K562 (cell line): ENCODE data around the gene CDR2L. TPM values are rescaled to one million over a fixed set of nuclear protein-coding genes. Genes with fewer than 3 reads are reported as not detected.

ENCODE experiments used
- ATAC-seq: fragments of 200-7000 bp; cut with Tn5 transposase; 3 replicates; pipeline ENCODE4 v1.9.1; 2020; ENCODE audit warnings: moderate library complexity
- BruUV-seq: library from RNA; stranded (reverse); fragments of 400-500 nt; replicated peaks from 2 replicates; lab custom pipeline; 2021; lab: Mats Ljungman, UMichigan
- CTCF ChIA-PET: fragments of 300-600 bp; formaldehyde crosslinking; extraction: SDS; loops from one replicate; lab custom pipeline; 2021; ENCODE audit warnings: low intra/inter-chr PET ratio; lab: Yijun Ruan, JAX
- POLR2A ChIA-PET: fragments of 300-600, 350-650 bp; sonication (Branson Sonifier 250); formaldehyde crosslinking; extraction: SDS; loops from one replicate; lab custom pipeline; 2021; ENCODE audit warnings: antibody characterized with exemption, inconsistent platforms; lab: Yijun Ruan, JAX
- DNase-seq, 4 experiments: peaks; one replicate each; pipeline versions ENCODE4 v3.0.0 to v3.0.0-alpha.2; 2011 to 2018; ENCODE audit warnings: low spot score in 3 of 4, mixed read lengths in 3 of 4; ENCODE audit errors: extremely low read depth in 1 of 4
- FAIRE-seq: peaks from 2 replicates; lab custom pipeline; 2011; peaks lifted over from hg19 to GRCh38; lab: Jason Lieb, UNC
- H2AFZ ChIP-seq: 2 replicates; pipeline ENCODE4 v1.6.0; 2011; ENCODE audit warnings: low read depth, low read length, control low read depth, inconsistent platforms
- H3K27ac ChIP-seq: fragments of 200-600 bp; 3 replicates; pipeline ENCODE4 v1.8.0; 2011; ENCODE audit warnings: low read depth, mild to moderate bottlenecking, control low read depth, inconsistent platforms, low read length, moderate library complexity, mixed read lengths; ENCODE audit errors: extremely low read depth
- H3K27me3 ChIP-seq, 2 experiments: fragments of 300-600 bp in 1 of 2; 2 replicates in 1 of 2; 3 replicates in 1 of 2; pipeline versions ENCODE4 v1.6.0 to v1.8.0; 2011; ENCODE audit warnings: inconsistent platforms in 2 of 2, low read length in 2 of 2, mild to moderate bottlenecking in 1 of 2, mixed read lengths in 1 of 2, moderate library complexity in 1 of 2; ENCODE audit not compliant: control insufficient read depth in 2 of 2, insufficient read depth in 2 of 2
- H3K36me3 ChIP-seq: fragments of 300-600 bp; 3 replicates; pipeline ENCODE4 v1.8.0; 2011; ENCODE audit warnings: mild to moderate bottlenecking, low read length, inconsistent platforms; ENCODE audit not compliant: control insufficient read depth, insufficient read depth
- H3K4me1 ChIP-seq, 2 experiments: fragments of 200-600 bp in 1 of 2; replicated peaks in 1 of 2; 2 replicates in 1 of 2; 3 replicates in 1 of 2; pipeline versions ENCODE4 v1.5.1 to v1.8.0; 2011; ENCODE audit warnings: inconsistent platforms in 2 of 2, low read length in 2 of 2, mild to moderate bottlenecking in 1 of 2, mixed read lengths in 1 of 2, moderate library complexity in 1 of 2; ENCODE audit not compliant: control insufficient read depth in 2 of 2, insufficient read depth in 2 of 2
- H3K4me2 ChIP-seq: 2 replicates; pipeline ENCODE4 v1.6.1; 2011; ENCODE audit warnings: low read length, control low read depth, inconsistent platforms, mixed read lengths; ENCODE audit not compliant: insufficient read depth
- H3K4me3 ChIP-seq: fragments of 200-600 bp; sonication (generic), shearing (Covaris generic); 2 replicates; pipeline ENCODE4 v1.5.1; 2016; ENCODE audit warnings: control low read depth, inconsistent platforms
- H3K79me2 ChIP-seq: fragments of 200-600 bp; 3 replicates; pipeline ENCODE4 v1.8.0; 2011; ENCODE audit warnings: low read length, inconsistent platforms; ENCODE audit not compliant: control insufficient read depth, insufficient read depth
- H3K9ac ChIP-seq, 2 experiments: 2 replicates each; pipeline versions ENCODE4 v1.6.0 to v1.6.1; 2011; ENCODE audit warnings: low read depth in 2 of 2, low read length in 2 of 2, control low read depth in 1 of 2, inconsistent platforms in 1 of 2, mild to moderate bottlenecking in 1 of 2, mixed read lengths in 1 of 2; ENCODE audit not compliant: insufficient read depth in 1 of 2
- H3K9me1 ChIP-seq: one replicate; pipeline ENCODE4 v1.6.0; 2011; ENCODE audit warnings: inconsistent platforms, mild to moderate bottlenecking, low read length, moderate library complexity; ENCODE audit not compliant: control insufficient read depth, insufficient read depth
- H3K9me3 ChIP-seq: replicated peaks from 2 replicates; pipeline ENCODE4 v1.5.1; 2011; ENCODE audit warnings: low read depth, low read length, inconsistent platforms; ENCODE audit not compliant: control insufficient read depth, insufficient read depth
- H4K20me1 ChIP-seq: replicated peaks from 2 replicates; pipeline ENCODE4 v1.6.1; 2011; ENCODE audit warnings: low read length, inconsistent platforms, mixed read lengths; ENCODE audit not compliant: control insufficient read depth, insufficient read depth
- BMI1 ChIP-seq: fragments of 150-350 bp; IDR thresholded peaks from 2 replicates; pipeline ENCODE4 v1.6.1; 2014; ENCODE audit warnings: low read length
- CHD7 ChIP-seq: fragments of 200-600 bp; sonication (generic); IDR thresholded peaks from one replicate; pipeline ENCODE4 v1.6.1; 2012; ENCODE audit warnings: mild to moderate bottlenecking, low read depth, low read length, inconsistent platforms
- DPF2 ChIP-seq: fragments of 450-650 bp; IDR thresholded peaks from 2 replicates; pipeline ENCODE4 v1.6.1; 2016
- FOXK1 ChIP-seq: sonication (generic); formaldehyde crosslinking; IDR thresholded peaks from 2 replicates; pipeline ENCODE4 v1.8.0; 2022; ENCODE audit warnings: missing genetic modification reagents, mild to moderate bottlenecking, borderline replicate concordance
- FOXP1 ChIP-seq: sonication (generic); formaldehyde crosslinking; IDR thresholded peaks from 2 replicates; pipeline ENCODE4 v1.8.0; 2022; ENCODE audit warnings: mild to moderate bottlenecking, missing genetic modification reagents
- MXI1 ChIP-seq: IDR thresholded peaks from 2 replicates; pipeline ENCODE4 v1.6.1; 2011; ENCODE audit warnings: low read depth, mild to moderate bottlenecking, improper control_type of control experiment, low read length
- POLR2AphosphoS5 ChIP-seq: IDR thresholded peaks from 2 replicates; pipeline ENCODE4 v1.6.1; 2011; ENCODE audit warnings: mild to moderate bottlenecking, low read depth, low read length, moderate library complexity; ENCODE audit not compliant: control insufficient read depth, insufficient read depth
- RAD51 ChIP-seq: fragments of 450-650 bp; IDR thresholded peaks from 2 replicates; pipeline ENCODE4 v1.7.1; 2016; ENCODE audit warnings: low read depth, mild to moderate bottlenecking, borderline replicate concordance
- SAP30 ChIP-seq: fragments of 200-600 bp; sonication (generic); IDR thresholded peaks from 2 replicates; pipeline ENCODE4 v1.6.1; 2012; ENCODE audit warnings: borderline replicate concordance, low read depth, mild to moderate bottlenecking, moderate library complexity, low read length, control low read depth, inconsistent platforms; ENCODE audit not compliant: insufficient read depth, poor library complexity, severe bottlenecking
- SIX5 ChIP-seq, 2 experiments: IDR thresholded peaks; 2 replicates each; pipeline ENCODE4 v1.6.1; 2011; ENCODE audit warnings: low read length in 2 of 2, borderline replicate concordance in 1 of 2, low read depth in 1 of 2, mild to moderate bottlenecking in 1 of 2, moderate library complexity in 1 of 2; ENCODE audit not compliant: insufficient read depth in 1 of 2
- STAG1 ChIP-seq: sonication (generic); formaldehyde crosslinking; IDR thresholded peaks from 2 replicates; pipeline ENCODE4 v1.5.0; 2020; ENCODE audit warnings: missing genetic modification reagents, borderline replicate concordance
- TSC22D4 ChIP-seq: fragments of 450-650 bp; IDR thresholded peaks from 2 replicates; pipeline ENCODE4 v1.6.1; 2016; ENCODE audit warnings: missing genetic modification characterization, missing biosample characterization, control low read depth
- ZNF24 ChIP-seq: fragments of 450-650 bp; IDR thresholded peaks from 2 replicates; pipeline ENCODE4 v1.6.1; 2016
- WGBS: fragments of 100-300 bp; shearing (Covaris generic); methylation state at CpG from one replicate; pipeline ENCODE4 v1.1.6; 2016; ENCODE audit warnings: low coverage, mixed read lengths; ENCODE audit not compliant: insufficient coverage; ENCODE audit errors: missing lambda C conversion rate; 5-methylcytosine and 5-hydroxymethylcytosine counted together
- in situ Hi-C: fragments of 300-500 bp; cut with MboI; formaldehyde crosslinking; loops from 4 replicates; pipeline ENCODE4 v1.15.0; 2018; ENCODE audit warnings: inconsistent platforms, mixed read lengths
- intact Hi-C: fragments of 100-400 bp; cut with micrococcal nuclease; formaldehyde crosslinking; loops from 2 replicates; pipeline ENCODE4 v1.14.2; 2022
- polyA plus RNA-seq, 8 experiments: library from polyadenylated mRNA; depleted of rRNA in 4 of 8; stranded (reverse) in 5 of 8; unstranded in 3 of 8; fragments of >200 nt; fragmentation: Nextera tagmentation in 2 of 8; fragmentation: Illumina TruSeq in 1 of 8; extraction: Ambion mirVana in 2 of 8; extraction: Trizol in 1 of 8; gene quantifications; 2 replicates each; pipeline versions ENCODE4 v1.2.1 to v1.2.3, GENCODE V29; 2011 to 2014; ENCODE audit warnings: inconsistent platforms in 1 of 8, missing spikeins in 1 of 8
- total RNA-seq, 7 experiments: library from RNA; depleted of rRNA in 6 of 7; stranded (reverse); fragments of >200 nt in 6 of 7; fragmentation: Illumina TruSeq in 2 of 7; extraction: Trizol in 2 of 7; gene quantifications; 2 replicates each; pipeline versions ENCODE4 v1.2.1 to v1.2.3, GENCODE V29; 2011 to 2021; ENCODE audit warnings: low replicate concordance in 1 of 7

Gene CDR2L
- total and polyA plus RNA-seq, 9 of the 15 experiments (the other 6 are each of a cell fraction or from before 2014, with no cell fraction given): 2.7 to 16.0 (median 7.3) TPM

- FAIRE-seq: peak; percentile 52
- H3K36me3 ChIP-seq: no peaks in the 10 kb centered on the region
- no peak for DNase-seq
- ChIA-PET CTCF (no interaction called here), POLR2A (interaction anchor here (0.6 kb wide), 1 partner anchor 1294 kb away, joined by 4 read pairs; no protein-coding TSS in a partner anchor)
- H3K9ac ChIP-seq: no peak overlapping the region
- no peak overlapping the region for H2AFZ ChIP-seq
- intact Hi-C loops (no loop called here), in situ Hi-C loops (no loop called here)
- 55% methylated on average over 2 of the region's 3 CpGs for whole genome bisulfite sequencing
- 0 out of 5 replicates have a peak, but pooled peaks cover 0 to 4% of the 10 kb centered on the region in 2 experiments for H3K27me3 ChIP-seq
- H3K27ac ChIP-seq: no peak overlapping the region
- peaks cover 21 to 38% of the 10 kb centered on the region in 2 experiments for H3K4me1 ChIP-seq
- 0 out of 3 replicates have a peak, but pooled peaks cover 3% of the 10 kb centered on the region for H3K79me2 ChIP-seq
- no peak overlapping the region for H3K4me2 ChIP-seq
- H4K20me1 ChIP-seq: no peaks in the 10 kb centered on the region
- H3K9me1 ChIP-seq: no peaks in the 10 kb centered on the region
- no peaks in the 10 kb centered on the region for H3K9me3 ChIP-seq
- no peak for ATAC-seq
- BruUV-seq: no TSS peak
- H3K4me3 ChIP-seq: no peak overlapping the region
- no peak for TF ChIP-seq CHD7
- TF ChIP-seq DPF2: no peak
- no peak for TF ChIP-seq ZNF24
- TF ChIP-seq FOXP1: no peak
- no peak for TF ChIP-seq TSC22D4
- no peak for TF ChIP-seq FOXK1 (CRISPR knock-in tag)
- no peak for TF ChIP-seq STAG1 (CRISPR knock-in tag)
- no peak for TF ChIP-seq SAP30
- no peak for TF ChIP-seq SIX5 (IDR thresholded peaks at IDR 0.05; ENCODE audit: borderline replicate concordance in 1 of 2, insufficient read depth in 1 of 2, low read depth in 1 of 2, low read length in 2 of 2)
- TF ChIP-seq POLR2AphosphoS5: no peak
- TF ChIP-seq BMI1: no peak
- TF ChIP-seq MXI1: no peak
- TF ChIP-seq RAD51: no peak
These were observed 9.6 kb upstream of the CDR2L start for GRCh38 chr17:74977802-74978201.
